GM12878 (cell line): Measurements from ENCODE around the gene SOBP.

Experiments used
- ATF2 ChIP-seq: IDR thresholded peaks from 2 replicates; pipeline ENCODE4 v1.6.1; 2012; ENCODE audit warnings: low read length, inconsistent platforms
- EP300 ChIP-seq, 2 experiments: fragments of 150-350 bp in 1 of 2; IDR thresholded peaks; 2 replicates each; pipeline ENCODE4 v1.6.1; 2011 to 2012; ENCODE audit warnings: low read depth in 2 of 2, low read length in 2 of 2, borderline replicate concordance in 1 of 2, improper control_type of control experiment in 1 of 2, inconsistent platforms in 1 of 2; ENCODE audit not compliant: control insufficient read depth in 1 of 2
- EZH2 ChIP-seq: IDR thresholded peaks from 2 replicates; pipeline ENCODE4 v1.6.1; 2012; ENCODE audit warnings: low read depth, mild to moderate bottlenecking, control low read depth, inconsistent platforms, low read length, borderline replicate concordance; ENCODE audit not compliant: control insufficient read depth
- NFYB ChIP-seq: IDR thresholded peaks from 2 replicates; pipeline ENCODE4 v1.6.1; 2011; ENCODE audit warnings: low read depth, mild to moderate bottlenecking, low read length, improper control_type of control experiment, moderate library complexity; ENCODE audit not compliant: insufficient read depth
- PBX3 ChIP-seq: IDR thresholded peaks from 2 replicates; pipeline ENCODE4 v1.6.1; 2011; ENCODE audit warnings: mild to moderate bottlenecking, low read depth, low read length, moderate library complexity; ENCODE audit not compliant: insufficient replicate concordance

GRCh38 chr6:107691062-107691751, 201.3 kb downstream of the SOBP start:
- TF ChIP-seq ATF2 (no peak), PBX3 (no peak), EP300 (IDR thresholded peaks at IDR 0.05; ENCODE audit: borderline replicate concordance in 1 of 2, control insufficient read depth in 1 of 2, low read depth in 2 of 2, low read length in 2 of 2) (no peak), EZH2 (no peak), NFYB (no peak)
